Cardiac fibroblast (primary cell): ENCODE results near the gene ZNF423.

Experiments
- DNase-seq, 2 donors: peaks; one replicate each; pipeline versions ENCODE4 v3.0.0 to v3.0.0-alpha.2; 2010; ENCODE audit warnings: low read depth in 2 of 2
- H3K4me3 ChIP-seq, 2 donors: replicated peaks in 1 of 2; 1 replicate in 1 of 2; 2 replicates in 1 of 2; pipeline ENCODE4 v1.5.1; 2011; ENCODE audit warnings: low read depth in 2 of 2, low read length in 2 of 2, mild to moderate bottlenecking in 2 of 2, moderate library complexity in 1 of 2
- TF ChIP-seq, protein P1 (sequence below): IDR thresholded peaks from one replicate; pipeline ENCODE4 v1.5.1; 2011; ENCODE audit warnings: low read depth, mild to moderate bottlenecking, low read length, inconsistent platforms

ZNF423 gene

DNA sequence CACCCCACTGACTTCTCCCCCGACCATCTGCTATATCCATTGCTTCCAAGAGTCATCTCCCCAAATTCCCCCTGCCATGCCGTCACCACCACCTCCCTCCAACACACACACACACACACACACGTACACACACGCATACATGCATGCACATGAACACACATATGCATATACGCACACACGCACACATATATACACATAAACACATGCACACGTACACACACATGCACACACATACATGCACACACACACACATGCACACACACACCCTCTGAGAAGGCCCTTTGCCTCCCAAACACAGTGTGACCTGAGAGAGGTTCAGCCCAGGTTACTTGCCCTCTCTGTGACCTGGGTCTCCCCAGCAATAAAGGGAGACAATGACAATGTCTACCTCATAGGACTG lies 95.1 kb downstream of the ZNF423 start:
- TF ChIP-seq, protein P1, sequence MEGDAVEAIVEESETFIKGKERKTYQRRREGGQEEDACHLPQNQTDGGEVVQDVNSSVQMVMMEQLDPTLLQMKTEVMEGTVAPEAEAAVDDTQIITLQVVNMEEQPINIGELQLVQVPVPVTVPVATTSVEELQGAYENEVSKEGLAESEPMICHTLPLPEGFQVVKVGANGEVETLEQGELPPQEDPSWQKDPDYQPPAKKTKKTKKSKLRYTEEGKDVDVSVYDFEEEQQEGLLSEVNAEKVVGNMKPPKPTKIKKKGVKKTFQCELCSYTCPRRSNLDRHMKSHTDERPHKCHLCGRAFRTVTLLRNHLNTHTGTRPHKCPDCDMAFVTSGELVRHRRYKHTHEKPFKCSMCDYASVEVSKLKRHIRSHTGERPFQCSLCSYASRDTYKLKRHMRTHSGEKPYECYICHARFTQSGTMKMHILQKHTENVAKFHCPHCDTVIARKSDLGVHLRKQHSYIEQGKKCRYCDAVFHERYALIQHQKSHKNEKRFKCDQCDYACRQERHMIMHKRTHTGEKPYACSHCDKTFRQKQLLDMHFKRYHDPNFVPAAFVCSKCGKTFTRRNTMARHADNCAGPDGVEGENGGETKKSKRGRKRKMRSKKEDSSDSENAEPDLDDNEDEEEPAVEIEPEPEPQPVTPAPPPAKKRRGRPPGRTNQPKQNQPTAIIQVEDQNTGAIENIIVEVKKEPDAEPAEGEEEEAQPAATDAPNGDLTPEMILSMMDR, result no peak
- H3K4me3 ChIP-seq, result no peak overlapping the region
- DNase-seq, result no peak

DNA sequence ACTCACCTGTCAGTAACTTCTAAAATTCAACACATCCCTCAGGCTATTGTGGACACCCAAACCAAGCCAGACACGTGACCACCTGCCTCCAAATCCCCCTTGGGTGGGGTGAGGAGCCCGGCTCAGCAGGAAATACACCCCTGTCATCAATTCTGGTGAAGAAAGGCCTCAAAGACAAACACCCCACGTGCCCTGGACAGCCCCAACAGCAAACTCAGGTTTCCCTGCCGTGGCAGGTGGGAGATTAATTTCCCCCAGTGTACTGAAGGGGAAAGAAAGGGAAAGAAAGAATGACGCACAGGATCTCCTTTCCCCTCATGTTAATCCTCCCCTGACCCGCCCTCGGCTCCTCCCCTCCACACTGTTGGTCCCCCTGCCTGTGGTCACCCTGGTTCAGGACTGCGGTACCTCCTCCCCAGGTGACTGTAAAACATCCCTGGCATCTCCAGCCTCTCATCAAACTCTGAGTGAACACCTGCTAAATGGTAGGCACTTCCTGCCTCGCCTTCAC lies 98.3 kb downstream of the ZNF423 start:
- DNase-seq, result no peak
- TF ChIP-seq, protein P1, result no peak
- H3K4me3 ChIP-seq, result no peak overlapping the region

DNA sequence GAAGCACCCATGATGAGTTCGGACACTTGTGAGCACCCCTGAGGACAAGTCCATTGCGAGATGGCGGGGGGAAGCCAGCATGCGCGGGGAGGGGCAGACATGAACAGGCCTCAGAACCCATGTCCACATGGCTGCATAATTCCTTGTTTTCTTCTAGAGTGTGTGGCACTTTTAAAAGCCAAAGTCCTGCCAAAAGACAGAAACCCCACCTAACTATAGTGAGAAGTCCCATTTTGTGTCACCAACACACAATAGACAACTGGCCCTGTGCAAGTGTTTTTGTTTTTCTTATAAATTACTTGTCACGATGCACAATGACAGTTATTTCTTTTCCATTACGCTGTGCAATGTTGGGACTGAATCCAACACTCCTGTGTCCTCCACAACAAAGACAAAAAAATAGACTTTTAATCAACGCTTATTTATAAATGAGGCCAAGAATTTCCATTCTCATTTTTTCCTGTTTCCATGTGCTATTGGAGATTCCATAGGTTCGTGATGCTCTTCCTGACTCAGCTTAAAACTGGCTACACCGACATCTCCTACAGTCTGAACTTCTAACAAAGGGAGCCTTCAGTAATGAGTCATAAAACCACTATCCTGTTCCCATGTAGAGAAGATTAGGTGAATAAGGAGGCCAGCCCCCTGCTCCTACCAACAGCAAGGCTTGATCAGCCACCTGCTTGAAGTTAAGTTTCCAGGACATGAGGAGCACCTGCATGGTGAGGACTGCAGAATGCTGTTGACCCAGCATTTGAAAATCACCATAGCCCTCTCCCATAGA lies 98.9 kb downstream of the ZNF423 start:
- TF ChIP-seq, protein P1, result no peak
- no peak overlapping the region for H3K4me3 ChIP-seq
- DNase-seq, result peak; percentile 47 to 72

DNA sequence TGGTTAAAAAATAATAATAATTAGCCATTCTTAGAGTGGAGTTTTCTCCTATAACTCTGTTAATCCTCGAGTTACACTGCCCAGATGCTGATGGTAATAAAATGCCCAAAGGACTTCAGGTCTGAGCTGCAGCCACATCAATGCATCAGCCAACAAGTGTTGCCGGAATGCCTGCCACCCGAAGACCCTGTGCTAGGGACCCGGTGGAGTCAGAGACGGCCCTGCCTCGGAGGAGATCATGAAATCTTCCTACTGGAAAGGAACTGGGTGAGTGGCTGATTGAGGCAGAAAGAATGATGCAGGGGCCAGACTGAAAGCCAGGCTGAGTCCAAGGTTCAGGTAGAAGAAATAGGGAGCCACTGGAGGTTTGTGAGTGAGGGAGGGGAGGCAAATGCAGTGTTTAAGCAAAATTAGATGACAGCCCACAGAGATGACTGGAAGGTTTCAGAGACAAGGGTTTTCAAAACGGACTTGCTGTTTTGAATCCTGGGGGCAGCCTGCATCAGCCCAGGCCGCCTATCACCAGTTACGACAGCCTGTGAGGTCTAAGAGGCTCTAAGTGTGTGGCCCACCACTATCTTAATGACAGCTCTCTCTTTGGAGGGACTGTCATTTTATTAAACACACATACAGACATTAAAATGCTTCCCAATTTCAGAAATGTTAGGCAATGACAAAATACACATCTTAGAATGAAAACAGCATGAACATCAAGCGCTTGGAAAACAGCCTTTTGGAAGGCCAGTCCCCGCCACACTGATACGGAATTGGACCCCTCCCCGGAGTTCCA lies 100.0 kb downstream of the ZNF423 start:
- H3K4me3 ChIP-seq, result no peak overlapping the region
- no peak for DNase-seq
- TF ChIP-seq, protein P1, result no peak

DNA sequence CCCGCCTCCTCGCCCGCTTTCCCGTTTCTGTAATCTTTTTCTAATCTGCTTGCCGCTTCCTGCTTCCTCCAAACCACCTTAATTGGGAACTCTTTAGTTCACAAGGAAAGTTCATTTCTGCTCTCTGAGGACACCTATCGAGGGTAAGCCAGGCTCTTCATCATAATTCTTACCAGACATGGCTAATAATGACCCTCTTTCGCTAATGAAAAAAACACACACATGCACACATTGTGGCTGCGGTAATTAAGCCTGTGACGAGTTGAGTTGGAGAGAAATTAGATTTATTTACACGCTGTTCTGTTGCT lies 100.6 kb downstream of the ZNF423 start:
- H3K4me3 ChIP-seq, result peak overlapping the region; percentile 21 to 34
- peak; percentile 65 to 66 for DNase-seq
- TF ChIP-seq, protein P1, result peak; percentile 61

DNA sequence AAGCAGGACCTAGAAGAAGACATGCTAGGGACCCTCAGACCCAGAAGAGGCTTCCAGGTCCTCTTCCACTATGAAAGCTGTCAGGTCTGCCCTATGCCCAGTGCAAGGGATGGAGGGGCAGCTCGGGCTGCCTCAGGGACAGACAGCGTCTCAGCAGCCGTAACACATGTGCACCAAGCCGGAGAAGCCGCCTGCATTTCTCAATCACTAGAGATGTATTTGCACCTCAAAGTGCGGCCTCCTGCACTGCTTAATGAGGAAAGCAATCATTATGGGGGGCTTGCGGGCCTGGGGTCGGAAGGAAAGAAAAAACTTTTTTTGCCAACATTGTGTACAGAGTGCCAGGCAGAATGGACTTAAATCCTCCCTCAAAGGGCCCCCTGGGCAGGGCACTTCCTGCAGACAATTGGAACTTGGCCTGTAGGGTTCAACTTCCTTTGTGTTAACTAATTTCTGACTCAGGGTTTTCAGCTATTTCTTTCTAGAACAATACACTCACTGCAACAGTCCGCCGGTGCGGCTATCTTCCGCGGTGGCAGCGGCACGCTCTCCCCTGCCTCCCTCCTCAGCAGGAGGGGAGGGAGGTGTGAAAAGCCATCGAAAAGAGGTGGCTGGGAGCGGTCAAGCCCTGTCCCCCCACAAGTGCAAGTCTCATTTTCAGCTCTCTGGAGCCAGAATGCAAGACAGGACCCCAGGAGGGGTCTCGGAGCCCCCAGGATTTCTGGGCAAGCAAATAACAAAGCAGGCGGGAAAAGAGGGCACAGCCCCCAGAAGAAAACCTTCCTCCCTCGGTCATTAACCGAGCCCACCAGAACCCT lies 101.2 kb downstream of the ZNF423 start:
- peak overlapping the region; percentile 21 to 34 for H3K4me3 ChIP-seq
- TF ChIP-seq, protein P1, result no peak
- peak; percentile 59 to 63 for DNase-seq
